ENCODE data around the gene GLIS1.

DNA sequence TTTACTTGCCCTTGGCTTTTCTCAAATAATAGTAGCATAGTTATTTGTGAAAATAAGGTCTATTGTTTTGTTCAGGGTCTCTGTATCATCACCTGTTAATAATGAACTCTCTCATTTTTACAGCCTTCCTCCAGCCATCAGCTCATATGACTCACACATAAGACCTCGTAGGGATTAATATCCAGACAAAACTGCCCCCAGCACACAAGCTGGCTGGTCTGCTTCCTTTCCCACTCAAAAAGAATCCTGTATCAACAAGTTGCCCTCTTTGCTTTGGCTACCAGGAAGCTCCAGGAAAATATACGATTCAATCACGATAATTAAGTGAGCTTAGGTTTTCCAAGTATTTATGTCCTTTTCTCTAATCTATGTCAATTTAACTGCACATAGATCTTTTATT lies 160.6 kb downstream of the GLIS1 start:
- TF ChIP-seq FOXK1 (CRISPR knock-in tag; IDR thresholded peaks at IDR 0.05) (no peak), TEAD4 (CRISPR knock-in tag; IDR thresholded peaks at IDR 0.05) (no peak), NR2C2 (CRISPR knock-in tag; IDR thresholded peaks at IDR 0.05) (no peak), ZNF232 (CRISPR knock-in tag; IDR thresholded peaks at IDR 0.05) (no peak), CREB1 (CRISPR knock-in tag; IDR thresholded peaks at IDR 0.05) (no peak), ELF4 (CRISPR knock-in tag; IDR thresholded peaks at IDR 0.05; ENCODE audit: low read depth) (no peak), ETV6 (CRISPR knock-in tag; IDR thresholded peaks at IDR 0.05) (no peak)
- TF ChIP-seq, protein P1, sequence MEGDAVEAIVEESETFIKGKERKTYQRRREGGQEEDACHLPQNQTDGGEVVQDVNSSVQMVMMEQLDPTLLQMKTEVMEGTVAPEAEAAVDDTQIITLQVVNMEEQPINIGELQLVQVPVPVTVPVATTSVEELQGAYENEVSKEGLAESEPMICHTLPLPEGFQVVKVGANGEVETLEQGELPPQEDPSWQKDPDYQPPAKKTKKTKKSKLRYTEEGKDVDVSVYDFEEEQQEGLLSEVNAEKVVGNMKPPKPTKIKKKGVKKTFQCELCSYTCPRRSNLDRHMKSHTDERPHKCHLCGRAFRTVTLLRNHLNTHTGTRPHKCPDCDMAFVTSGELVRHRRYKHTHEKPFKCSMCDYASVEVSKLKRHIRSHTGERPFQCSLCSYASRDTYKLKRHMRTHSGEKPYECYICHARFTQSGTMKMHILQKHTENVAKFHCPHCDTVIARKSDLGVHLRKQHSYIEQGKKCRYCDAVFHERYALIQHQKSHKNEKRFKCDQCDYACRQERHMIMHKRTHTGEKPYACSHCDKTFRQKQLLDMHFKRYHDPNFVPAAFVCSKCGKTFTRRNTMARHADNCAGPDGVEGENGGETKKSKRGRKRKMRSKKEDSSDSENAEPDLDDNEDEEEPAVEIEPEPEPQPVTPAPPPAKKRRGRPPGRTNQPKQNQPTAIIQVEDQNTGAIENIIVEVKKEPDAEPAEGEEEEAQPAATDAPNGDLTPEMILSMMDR (IDR thresholded peaks at IDR 0.05) = no peak
- TF ChIP-seq, protein P2, sequence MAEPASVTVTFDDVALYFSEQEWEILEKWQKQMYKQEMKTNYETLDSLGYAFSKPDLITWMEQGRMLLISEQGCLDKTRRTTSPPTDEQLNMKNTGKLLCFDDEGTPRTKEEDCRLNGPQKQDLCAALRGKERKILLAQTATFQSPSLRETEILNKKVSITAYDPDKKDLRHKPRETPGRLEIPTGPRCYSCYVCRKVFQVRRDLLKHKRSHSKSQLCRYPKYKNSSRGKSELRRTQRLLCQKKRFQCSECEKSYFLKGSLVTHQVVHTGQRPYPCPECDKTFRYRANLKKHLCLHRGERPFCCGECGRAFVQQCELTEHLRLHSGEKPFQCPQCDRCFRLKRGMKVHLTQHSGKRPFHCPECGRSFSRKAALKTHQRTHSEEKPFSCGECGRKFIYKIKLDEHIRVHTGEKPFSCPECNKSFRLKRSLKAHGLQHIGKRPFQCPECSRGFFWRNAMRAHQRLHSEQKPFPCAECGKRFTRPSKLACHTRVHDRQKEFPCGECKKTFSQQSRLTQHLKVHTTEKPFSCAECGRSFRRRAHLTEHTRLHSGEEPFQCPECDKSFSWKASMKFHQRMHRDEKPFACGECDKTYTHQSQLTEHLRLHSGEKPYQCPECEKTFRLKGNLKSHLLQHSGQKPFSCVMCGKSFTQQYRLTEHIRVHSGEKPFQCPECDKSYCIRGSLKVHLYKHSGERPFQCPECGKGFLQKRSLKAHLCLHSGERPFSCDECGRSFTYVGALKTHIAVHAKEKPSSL (CRISPR knock-in tag; conservative IDR thresholded peaks at IDR 0.05) = no peak
- TF ChIP-seq, protein P3, sequence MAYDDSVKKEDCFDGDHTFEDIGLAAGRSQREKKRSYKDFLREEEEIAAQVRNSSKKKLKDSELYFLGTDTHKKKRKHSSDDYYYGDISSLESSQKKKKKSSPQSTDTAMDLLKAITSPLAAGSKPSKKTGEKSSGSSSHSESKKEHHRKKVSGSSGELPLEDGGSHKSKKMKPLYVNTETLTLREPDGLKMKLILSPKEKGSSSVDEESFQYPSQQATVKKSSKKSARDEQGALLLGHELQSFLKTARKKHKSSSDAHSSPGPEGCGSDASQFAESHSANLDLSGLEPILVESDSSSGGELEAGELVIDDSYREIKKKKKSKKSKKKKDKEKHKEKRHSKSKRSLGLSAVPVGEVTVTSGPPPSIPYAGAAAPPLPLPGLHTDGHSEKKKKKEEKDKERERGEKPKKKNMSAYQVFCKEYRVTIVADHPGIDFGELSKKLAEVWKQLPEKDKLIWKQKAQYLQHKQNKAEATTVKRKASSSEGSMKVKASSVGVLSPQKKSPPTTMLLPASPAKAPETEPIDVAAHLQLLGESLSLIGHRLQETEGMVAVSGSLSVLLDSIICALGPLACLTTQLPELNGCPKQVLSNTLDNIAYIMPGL (CRISPR knock-in tag; IDR thresholded peaks at IDR 0.05) = no peak
- TF ChIP-seq, protein P4, sequence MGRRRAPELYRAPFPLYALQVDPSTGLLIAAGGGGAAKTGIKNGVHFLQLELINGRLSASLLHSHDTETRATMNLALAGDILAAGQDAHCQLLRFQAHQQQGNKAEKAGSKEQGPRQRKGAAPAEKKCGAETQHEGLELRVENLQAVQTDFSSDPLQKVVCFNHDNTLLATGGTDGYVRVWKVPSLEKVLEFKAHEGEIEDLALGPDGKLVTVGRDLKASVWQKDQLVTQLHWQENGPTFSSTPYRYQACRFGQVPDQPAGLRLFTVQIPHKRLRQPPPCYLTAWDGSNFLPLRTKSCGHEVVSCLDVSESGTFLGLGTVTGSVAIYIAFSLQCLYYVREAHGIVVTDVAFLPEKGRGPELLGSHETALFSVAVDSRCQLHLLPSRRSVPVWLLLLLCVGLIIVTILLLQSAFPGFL (CRISPR knock-in tag; IDR thresholded peaks at IDR 0.05; ENCODE audit: borderline replicate concordance) = no peak
- TF ChIP-seq, protein P5, sequence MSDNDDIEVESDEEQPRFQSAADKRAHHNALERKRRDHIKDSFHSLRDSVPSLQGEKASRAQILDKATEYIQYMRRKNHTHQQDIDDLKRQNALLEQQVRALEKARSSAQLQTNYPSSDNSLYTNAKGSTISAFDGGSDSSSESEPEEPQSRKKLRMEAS (CRISPR knock-in tag; IDR thresholded peaks at IDR 0.05) = no peak
- TF ChIP-seq, protein P6, sequence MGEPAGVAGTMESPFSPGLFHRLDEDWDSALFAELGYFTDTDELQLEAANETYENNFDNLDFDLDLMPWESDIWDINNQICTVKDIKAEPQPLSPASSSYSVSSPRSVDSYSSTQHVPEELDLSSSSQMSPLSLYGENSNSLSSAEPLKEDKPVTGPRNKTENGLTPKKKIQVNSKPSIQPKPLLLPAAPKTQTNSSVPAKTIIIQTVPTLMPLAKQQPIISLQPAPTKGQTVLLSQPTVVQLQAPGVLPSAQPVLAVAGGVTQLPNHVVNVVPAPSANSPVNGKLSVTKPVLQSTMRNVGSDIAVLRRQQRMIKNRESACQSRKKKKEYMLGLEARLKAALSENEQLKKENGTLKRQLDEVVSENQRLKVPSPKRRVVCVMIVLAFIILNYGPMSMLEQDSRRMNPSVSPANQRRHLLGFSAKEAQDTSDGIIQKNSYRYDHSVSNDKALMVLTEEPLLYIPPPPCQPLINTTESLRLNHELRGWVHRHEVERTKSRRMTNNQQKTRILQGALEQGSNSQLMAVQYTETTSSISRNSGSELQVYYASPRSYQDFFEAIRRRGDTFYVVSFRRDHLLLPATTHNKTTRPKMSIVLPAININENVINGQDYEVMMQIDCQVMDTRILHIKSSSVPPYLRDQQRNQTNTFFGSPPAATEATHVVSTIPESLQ (CRISPR knock-in tag; IDR thresholded peaks at IDR 0.05) = no peak
